Activated CD8-positive, alpha-beta memory T cell treated with anti-CD3 and anti-CD28 coated beads for 1 hour (primary cell): Measurements from ENCODE around the gene C4orf17.

ENCODE experiments used
- DNase-seq, 2 donors: peaks; one replicate each; pipeline ENCODE4 v3.0.0-alpha.2; 2020; ENCODE audit warnings: low read depth in 1 of 2; ENCODE audit errors: extremely low read depth in 1 of 2

Gene C4orf17

DNA sequence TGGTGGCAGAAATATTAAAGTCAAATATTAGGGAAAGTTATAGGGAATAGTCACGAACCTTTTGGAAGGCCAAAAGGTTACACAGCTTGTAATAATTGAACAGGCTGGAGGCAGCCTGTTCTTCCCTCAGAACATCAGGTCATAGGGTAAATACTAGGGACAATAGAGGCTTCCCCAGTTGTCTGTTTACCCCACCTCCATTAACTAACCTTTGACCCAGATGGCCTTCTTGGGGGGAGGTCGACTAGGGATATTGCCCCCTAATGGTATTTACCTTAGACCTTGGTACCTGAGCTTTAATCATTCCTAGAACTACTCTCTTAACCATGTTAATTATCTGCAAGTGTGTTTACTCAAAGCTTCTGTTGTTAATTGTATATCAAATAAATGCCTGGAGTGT lies 26.0 kb downstream of the C4orf17 start:
- no peak for DNase-seq

DNA sequence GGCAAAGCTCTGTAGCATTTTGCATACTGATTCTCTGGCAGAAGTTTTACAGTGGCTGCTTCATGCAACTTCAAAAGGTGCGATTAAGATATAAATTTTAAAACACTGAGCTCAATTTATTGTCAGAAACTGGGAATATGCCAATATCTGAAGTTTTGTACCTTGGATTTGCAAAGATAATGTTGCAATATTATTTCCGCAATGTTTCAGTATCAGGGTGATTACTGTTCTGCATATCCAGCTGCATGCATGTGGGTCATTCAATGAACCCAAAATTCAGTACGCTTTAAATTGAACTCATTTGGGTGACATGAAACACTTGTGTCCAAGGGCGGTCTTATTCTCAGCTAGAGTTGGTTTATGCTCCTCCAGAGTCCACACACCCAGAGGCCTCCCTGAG lies 26.9 kb downstream of the C4orf17 start:
- DNase-seq, result no peak

- DNase-seq, result no peak
These were observed 29.6 kb downstream of the C4orf17 start for GRCh38 chr4:99540277-99540939.

- DNase-seq, result no peak
These were observed 42.1 kb downstream of the C4orf17 start for GRCh38 chr4:99552872-99553271.

GRCh38 chr4:99563310-99564186 lies 52.7 kb downstream of the C4orf17 start, which contains the start of gene TRMT10A:
TSS of gene TRMT10A (minus strand) at chr4:99564039. CDS start at chr4:99559338, 4,701 bp downstream.
- DNase-seq, result peak; percentile 87 to 89

DNA sequence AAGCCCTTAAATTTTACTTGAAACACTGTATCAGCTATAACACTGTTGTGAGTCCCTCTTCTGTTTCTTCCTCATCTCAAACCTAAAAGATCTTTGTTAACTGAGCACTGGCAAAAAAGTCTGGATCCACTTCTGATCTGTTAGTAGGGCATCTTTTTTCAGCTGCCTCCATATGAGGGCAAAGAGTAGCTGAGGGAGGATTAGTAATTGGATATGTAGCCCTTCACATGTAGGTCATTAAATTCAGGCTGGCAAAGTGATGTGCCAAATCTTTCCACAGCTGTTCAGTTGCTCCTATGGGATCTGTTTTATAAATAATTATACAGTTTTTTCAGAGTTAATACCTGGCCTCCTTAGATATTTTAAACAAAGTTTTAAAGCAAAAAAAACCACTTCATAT lies 54.1 kb downstream of the C4orf17 start:
- no peak for DNase-seq

- no peak for DNase-seq
These were observed 61.1 kb downstream of the C4orf17 start for GRCh38 chr4:99571883-99572282.

DNA sequence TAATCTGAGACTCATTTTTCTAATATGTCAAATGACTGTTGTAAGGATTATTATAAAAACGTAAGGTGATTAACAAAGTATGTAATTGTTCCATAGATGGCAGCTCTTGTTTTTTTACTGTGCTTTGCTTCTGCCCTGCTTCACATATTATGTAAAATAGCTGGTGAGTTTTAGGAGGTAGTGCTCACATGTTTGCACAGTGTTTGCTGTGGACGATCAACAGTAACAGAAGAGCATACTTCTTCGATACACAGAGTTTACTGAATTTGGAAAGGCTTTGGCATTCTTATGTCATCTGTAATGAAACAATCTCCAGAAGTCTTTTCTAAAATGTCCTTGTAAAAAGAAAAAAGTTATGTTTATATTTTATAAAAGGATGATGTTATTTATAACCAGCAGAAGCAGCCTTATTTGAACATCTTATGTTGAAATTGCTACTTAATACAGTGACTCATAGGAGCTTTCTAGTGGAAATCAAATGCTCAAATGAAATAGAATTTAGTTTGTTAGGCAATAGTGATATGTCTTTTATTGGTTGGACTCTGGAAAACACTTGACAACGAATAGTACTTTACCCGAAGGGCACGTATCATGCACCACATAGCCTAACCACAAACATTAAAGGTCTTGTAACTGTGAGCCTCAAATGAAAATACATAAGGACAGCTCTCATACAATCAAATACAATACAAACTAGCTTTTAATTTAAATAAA lies 61.9 kb downstream of the C4orf17 start:
- no peak for DNase-seq

DNA sequence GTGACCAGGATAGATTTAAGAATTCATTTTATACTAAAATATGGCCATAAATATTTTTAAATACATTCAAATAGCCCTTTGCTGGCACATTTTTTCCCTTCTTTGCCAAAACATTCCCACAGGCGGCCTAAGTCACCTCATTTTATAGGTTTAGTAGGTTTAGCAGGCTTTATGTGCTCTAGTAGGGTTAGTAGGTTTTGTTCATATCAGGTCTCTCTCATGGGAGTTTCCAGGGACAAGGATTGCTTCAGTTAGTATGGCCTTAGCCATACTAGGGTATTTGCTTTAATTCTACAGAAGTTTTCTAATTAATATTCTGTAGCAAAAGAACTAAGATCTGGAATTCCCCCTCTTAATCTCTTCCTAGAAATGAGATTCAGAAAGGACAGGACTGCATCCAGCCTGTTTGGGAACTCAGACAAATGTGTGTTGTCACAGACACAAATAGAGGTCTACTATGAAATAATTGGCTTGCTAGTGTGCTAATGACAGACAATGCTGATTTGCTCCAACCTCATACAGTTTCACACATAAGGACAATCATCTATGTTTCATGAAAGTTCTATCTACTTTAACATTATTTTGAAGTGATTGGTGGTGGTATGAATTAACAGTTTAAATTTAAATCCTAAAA lies 63.0 kb downstream of the C4orf17 start:
- no peak for DNase-seq

DNA sequence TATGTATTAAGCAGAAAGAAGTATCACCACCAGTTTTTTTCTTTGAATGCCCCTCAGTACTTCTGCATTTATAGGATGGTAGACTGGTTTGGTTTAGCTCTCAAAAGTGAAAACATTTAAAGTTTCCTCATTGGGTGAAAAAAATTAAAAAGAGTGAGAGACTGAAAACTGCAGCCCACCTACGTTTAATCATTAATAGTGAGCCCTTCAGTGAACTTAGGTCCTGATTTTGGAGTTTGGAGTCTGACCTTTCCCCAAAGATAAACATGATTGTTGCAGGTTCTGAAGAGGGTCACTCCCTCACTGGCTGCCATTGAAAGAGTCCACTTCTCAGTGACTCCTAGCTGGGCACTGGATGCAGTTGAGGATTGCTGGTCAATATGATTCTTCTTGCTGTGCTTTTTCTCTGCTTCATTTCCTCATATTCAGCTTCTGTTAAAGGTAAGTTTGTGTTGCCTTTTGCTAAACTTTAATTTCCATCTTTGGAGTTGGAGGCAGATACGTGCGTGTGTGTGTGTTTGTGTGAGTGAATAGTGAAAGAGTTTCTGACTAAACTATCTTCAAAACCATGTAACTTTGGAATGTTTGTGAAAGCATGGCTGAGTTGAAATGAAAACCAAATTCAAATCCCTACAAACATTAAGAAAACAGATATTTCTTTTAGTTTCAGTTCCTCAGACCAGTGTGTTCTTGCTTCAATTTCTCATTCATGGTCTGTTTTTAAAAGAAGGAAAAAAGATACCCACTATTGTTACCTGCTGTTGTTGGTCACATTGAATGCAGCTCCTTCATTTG lies 63.9 kb downstream of the C4orf17 start, which contains the start of gene MTTP:
Gene MTTP (plus strand): TSS at position 295 of the 795 bp plus-strand sequence. CDS start 86 bp downstream, at position 381.
- no peak for DNase-seq

DNA sequence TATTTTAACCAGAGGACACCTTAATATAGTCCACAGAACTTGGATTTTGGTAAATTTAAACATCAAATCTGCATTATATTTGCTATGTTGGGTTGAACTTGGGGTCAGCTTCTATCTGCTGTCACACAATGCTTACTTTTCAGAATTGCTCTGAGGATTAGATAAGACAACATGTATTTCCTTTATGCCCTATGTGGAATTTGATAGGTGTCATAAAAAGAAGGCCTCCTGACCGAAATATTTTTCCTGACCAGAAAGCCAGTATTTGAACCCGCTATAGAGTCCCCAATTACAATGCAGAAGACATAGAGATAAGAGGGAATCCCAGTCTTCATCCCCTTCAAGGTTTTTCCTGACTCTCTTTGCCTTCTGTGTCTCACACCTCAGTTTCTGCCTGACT lies 67.9 kb downstream of the C4orf17 start:
- DNase-seq, result no peak

GRCh38 chr4:99585516-99585915 lies 74.7 kb downstream of the C4orf17 start:
- DNase-seq, result no peak

DNA sequence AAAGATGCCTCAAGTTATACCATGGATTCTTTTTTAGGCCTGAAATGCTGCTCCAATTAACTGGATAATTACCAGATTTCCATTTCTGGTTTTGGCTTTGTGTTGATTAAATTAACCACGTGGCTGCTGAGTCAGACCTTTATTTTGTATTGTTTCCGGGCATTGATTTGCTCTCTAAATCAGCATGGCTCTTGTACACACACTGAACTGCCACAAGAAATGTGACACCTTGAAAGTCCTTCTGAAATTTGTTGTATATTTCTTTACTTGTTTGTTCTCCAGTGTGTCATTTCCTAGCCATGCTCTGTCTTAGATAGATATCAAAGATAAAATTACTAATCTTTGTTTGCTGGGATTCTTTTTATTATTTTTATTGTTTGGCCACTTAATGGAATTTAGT lies 75.5 kb downstream of the C4orf17 start:
- DNase-seq, result no peak

- DNase-seq, result no peak
These were observed 76.0 kb downstream of the C4orf17 start for GRCh38 chr4:99586797-99587196.

GRCh38 chr4:99587309-99587708 lies 76.5 kb downstream of the C4orf17 start:
- no peak for DNase-seq

GRCh38 chr4:99587803-99588202 lies 77.0 kb downstream of the C4orf17 start:
- no peak for DNase-seq

DNA sequence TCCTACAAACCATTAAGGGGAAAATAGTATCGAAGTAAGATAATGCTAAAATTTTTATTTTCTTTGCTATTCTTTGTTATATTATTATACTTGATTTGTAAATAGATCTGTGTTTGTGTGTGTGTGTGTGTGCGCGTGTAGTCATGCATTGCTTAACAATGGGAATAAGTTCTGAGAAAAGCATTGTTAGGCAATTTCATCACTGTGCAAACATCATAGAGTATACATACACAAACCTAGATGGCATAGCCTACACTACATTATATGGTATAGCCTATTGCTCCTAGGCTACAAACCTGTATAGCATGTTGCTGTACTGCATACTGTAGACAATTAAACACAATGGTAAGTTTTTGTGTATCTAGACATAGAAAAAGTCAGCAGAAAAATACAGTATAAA lies 80.9 kb downstream of the C4orf17 start:
- DNase-seq, result no peak
